HepG2 (cell line): ENCODE data around the gene LAX1. TPM values are rescaled to one million over a fixed set of nuclear protein-coding genes. Genes with fewer than 3 reads are reported as not detected.
A peak's percentile ranks its signal among the peaks of the same experiment; 100 is the strongest.

Source experiments
- ATAD3A ChIP-seq: sonication (generic); formaldehyde crosslinking; IDR thresholded peaks from 2 replicates; pipeline ENCODE4 v1.4.0; 2020; ENCODE audit warnings: missing genetic modification reagents
- FOSL2 ChIP-seq: sonication (generic); formaldehyde crosslinking; IDR thresholded peaks from 2 replicates; pipeline ENCODE4 v1.4.0; 2020; ENCODE audit warnings: missing genetic modification reagents
- FOXA3 ChIP-seq: IDR thresholded peaks from 2 replicates; pipeline ENCODE4 v1.6.1; 2016; ENCODE audit warnings: missing genetic modification reagents, missing compliant biosample characterization
- GATA4 ChIP-seq: sonication (generic); IDR thresholded peaks from 2 replicates; pipeline ENCODE4 v1.6.1; 2016; ENCODE audit warnings: antibody characterized with exemption, low read depth, borderline replicate concordance
- KDM1A ChIP-seq: IDR thresholded peaks from 2 replicates; pipeline ENCODE4 v1.6.1; 2016; ENCODE audit warnings: missing compliant biosample characterization
- MAFF ChIP-seq: IDR thresholded peaks from 2 replicates; pipeline ENCODE4 v1.6.1; 2011; ENCODE audit warnings: low read depth, low read length, improper control_type of control experiment
- MXD3 ChIP-seq: IDR thresholded peaks from 2 replicates; pipeline ENCODE4 v1.6.1; 2016; ENCODE audit warnings: mild to moderate bottlenecking, missing biosample characterization, missing genetic modification reagents
- NCOA5 ChIP-seq: sonication (generic); formaldehyde crosslinking; IDR thresholded peaks from 2 replicates; pipeline ENCODE4 v1.4.0; 2020; ENCODE audit warnings: missing genetic modification reagents
- PCBP1 ChIP-seq: fragments of 200-400 bp; formaldehyde crosslinking; IDR thresholded peaks from 2 replicates; pipeline ENCODE4 v1.6.1; 2017; ENCODE audit warnings: mild to moderate bottlenecking, low read depth, low read length, borderline replicate concordance
- PITX1 ChIP-seq: sonication (generic); formaldehyde crosslinking; IDR thresholded peaks from 2 replicates; pipeline ENCODE4 v1.5.1; 2020; ENCODE audit warnings: mild to moderate bottlenecking, missing genetic modification reagents
- RBM22 ChIP-seq: fragments of 200-400 bp; formaldehyde crosslinking; optimal IDR thresholded peaks from 2 replicates; pipeline ENCODE3; 2017; ENCODE audit warnings: mild to moderate bottlenecking, low read length, moderate library complexity
- RFX1 ChIP-seq: fragments of 450-650 bp; IDR thresholded peaks from 2 replicates; pipeline ENCODE4 v1.6.1; 2017
- SIN3A ChIP-seq: IDR thresholded peaks from 2 replicates; pipeline ENCODE4 v1.6.1; 2011; ENCODE audit warnings: low read depth, mild to moderate bottlenecking, control low read depth, low read length, borderline replicate concordance
- TRIM22 ChIP-seq: fragments of 450-650 bp; IDR thresholded peaks from 2 replicates; pipeline ENCODE4 v1.6.1; 2017
- ZBTB4 ChIP-seq: sonication (generic); formaldehyde crosslinking; IDR thresholded peaks from 2 replicates; pipeline ENCODE4 v1.4.0; 2020; ENCODE audit warnings: missing genetic modification reagents, mild to moderate bottlenecking, borderline replicate concordance
- ZBTB40 ChIP-seq, 2 experiments: fragments of 450-650 bp in 1 of 2; sonication (generic) in 1 of 2; formaldehyde crosslinking in 1 of 2; IDR thresholded peaks; 2 replicates each; pipeline versions ENCODE4 v1.6.1 to v1.8.0; 2016 to 2022; ENCODE audit warnings: antibody characterized with exemption in 1 of 2, mild to moderate bottlenecking in 1 of 2, missing genetic modification reagents in 1 of 2
- ZNF251 ChIP-seq: sonication (generic); formaldehyde crosslinking; IDR thresholded peaks from 2 replicates; pipeline ENCODE4 v1.9.0; 2021; ENCODE audit warnings: mild to moderate bottlenecking, missing genetic modification reagents
- ZNF329 ChIP-seq: sonication (generic); formaldehyde crosslinking; IDR thresholded peaks from 2 replicates; pipeline ENCODE4 v1.9.0; 2021; ENCODE audit warnings: low read depth, mild to moderate bottlenecking, missing genetic modification reagents
- polyA plus RNA-seq, 8 experiments: library from polyadenylated mRNA; depleted of rRNA in 3 of 8; stranded (reverse) in 7 of 8; unstranded in 1 of 8; fragments of >200 nt; fragmentation: Illumina TruSeq in 4 of 8; extraction: Trizol in 4 of 8; gene quantifications; 2 replicates each; pipeline versions ENCODE4 v1.2.1 to v1.2.3, GENCODE V29; 2011 to 2016; ENCODE audit warnings: low read depth in 4 of 8, missing spikeins in 1 of 8, mixed read lengths in 1 of 8; ENCODE audit not compliant: insufficient read depth in 1 of 8
- total RNA-seq, 5 experiments: library from RNA; depleted of rRNA; stranded (reverse); fragments of >200 nt; fragmentation: Illumina TruSeq; extraction: Trizol; gene quantifications; 2 replicates each; pipeline ENCODE4 v1.2.3, GENCODE V29; 2016; ENCODE audit warnings: low read depth in 1 of 5

Gene LAX1
- total and polyA plus RNA-seq, 2 of the 13 experiments (the other 11 are each of a cell fraction or from before 2014, with no cell fraction given): not detected

- no peak; the same call in 1 of the 2 replicates for TF ChIP-seq ZBTB40 (IDR thresholded peaks at IDR 0.05)
- no peak for TF ChIP-seq ZBTB40 (CRISPR knock-in tag; IDR thresholded peaks at IDR 0.05)
- no peak for TF ChIP-seq MAFF
- no peak for TF ChIP-seq MXD3 (CRISPR knock-in tag)
- no peak for TF ChIP-seq SIN3A
- no peak for TF ChIP-seq RBM22
- no peak for TF ChIP-seq GATA4
- TF ChIP-seq NCOA5 (CRISPR knock-in tag): no peak
- TF ChIP-seq KDM1A (CRISPR knock-in tag): no peak
- TF ChIP-seq ZNF329 (CRISPR knock-in tag): no peak
- TF ChIP-seq PCBP1: 0 out of 2 replicates have a peak, but pooled peaks have one; percentile 6
- no peak for TF ChIP-seq FOSL2 (CRISPR knock-in tag)
- TF ChIP-seq ZBTB4: no peak
- no peak for TF ChIP-seq RFX1
- no peak for TF ChIP-seq ATAD3A (CRISPR knock-in tag)
- no peak for TF ChIP-seq FOXA3 (CRISPR knock-in tag)
- TF ChIP-seq PITX1 (CRISPR knock-in tag): no peak
- no peak for TF ChIP-seq TRIM22
- no peak for TF ChIP-seq ZNF251 (CRISPR knock-in tag)
Observed at GRCh38 chr1:203796236-203796605, 31.2 kb downstream of the LAX1 start (continued).
